GM18867 (cell line): Measurements from ENCODE around the gene ARHGEF28.

ENCODE experiments used
- ATAC-seq: cut with Tn5 transposase; IDR thresholded peaks from one replicate; pipeline ENCODE4 v1.9.1; 2021; ENCODE audit warnings: mild to moderate bottlenecking, moderate library complexity; ENCODE audit not compliant: unreplicated experiment

ARHGEF28 gene, protein sequence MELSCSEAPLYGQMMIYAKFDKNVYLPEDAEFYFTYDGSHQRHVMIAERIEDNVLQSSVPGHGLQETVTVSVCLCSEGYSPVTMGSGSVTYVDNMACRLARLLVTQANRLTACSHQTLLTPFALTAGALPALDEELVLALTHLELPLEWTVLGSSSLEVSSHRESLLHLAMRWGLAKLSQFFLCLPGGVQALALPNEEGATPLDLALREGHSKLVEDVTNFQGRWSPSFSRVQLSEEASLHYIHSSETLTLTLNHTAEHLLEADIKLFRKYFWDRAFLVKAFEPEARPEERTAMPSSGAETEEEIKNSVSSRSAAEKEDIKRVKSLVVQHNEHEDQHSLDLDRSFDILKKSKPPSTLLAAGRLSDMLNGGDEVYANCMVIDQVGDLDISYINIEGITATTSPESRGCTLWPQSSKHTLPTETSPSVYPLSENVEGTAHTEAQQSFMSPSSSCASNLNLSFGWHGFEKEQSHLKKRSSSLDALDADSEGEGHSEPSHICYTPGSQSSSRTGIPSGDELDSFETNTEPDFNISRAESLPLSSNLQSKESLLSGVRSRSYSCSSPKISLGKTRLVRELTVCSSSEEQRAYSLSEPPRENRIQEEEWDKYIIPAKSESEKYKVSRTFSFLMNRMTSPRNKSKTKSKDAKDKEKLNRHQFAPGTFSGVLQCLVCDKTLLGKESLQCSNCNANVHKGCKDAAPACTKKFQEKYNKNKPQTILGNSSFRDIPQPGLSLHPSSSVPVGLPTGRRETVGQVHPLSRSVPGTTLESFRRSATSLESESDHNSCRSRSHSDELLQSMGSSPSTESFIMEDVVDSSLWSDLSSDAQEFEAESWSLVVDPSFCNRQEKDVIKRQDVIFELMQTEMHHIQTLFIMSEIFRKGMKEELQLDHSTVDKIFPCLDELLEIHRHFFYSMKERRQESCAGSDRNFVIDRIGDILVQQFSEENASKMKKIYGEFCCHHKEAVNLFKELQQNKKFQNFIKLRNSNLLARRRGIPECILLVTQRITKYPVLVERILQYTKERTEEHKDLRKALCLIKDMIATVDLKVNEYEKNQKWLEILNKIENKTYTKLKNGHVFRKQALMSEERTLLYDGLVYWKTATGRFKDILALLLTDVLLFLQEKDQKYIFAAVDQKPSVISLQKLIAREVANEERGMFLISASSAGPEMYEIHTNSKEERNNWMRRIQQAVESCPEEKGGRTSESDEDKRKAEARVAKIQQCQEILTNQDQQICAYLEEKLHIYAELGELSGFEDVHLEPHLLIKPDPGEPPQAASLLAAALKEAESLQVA (N-terminal part only)

GRCh38 chr5:73625944-73626811 lies at the start of gene ARHGEF28:
ARHGEF28 (plus strand) TSS chr5:73626196; CDS start chr5:73684852, 58,656 bp downstream.
- ATAC-seq, result peak; percentile 73

GRCh38 chr5:73582285-73583145 lies 43.5 kb upstream of the ARHGEF28 start:
- no peak for ATAC-seq

GRCh38 chr5:73587923-73588322 lies 38.1 kb upstream of the ARHGEF28 start:
- ATAC-seq, result peak; percentile 82

GRCh38 chr5:73591102-73591695 lies 34.8 kb upstream of the ARHGEF28 start:
- ATAC-seq, result peak; percentile 49

DNA sequence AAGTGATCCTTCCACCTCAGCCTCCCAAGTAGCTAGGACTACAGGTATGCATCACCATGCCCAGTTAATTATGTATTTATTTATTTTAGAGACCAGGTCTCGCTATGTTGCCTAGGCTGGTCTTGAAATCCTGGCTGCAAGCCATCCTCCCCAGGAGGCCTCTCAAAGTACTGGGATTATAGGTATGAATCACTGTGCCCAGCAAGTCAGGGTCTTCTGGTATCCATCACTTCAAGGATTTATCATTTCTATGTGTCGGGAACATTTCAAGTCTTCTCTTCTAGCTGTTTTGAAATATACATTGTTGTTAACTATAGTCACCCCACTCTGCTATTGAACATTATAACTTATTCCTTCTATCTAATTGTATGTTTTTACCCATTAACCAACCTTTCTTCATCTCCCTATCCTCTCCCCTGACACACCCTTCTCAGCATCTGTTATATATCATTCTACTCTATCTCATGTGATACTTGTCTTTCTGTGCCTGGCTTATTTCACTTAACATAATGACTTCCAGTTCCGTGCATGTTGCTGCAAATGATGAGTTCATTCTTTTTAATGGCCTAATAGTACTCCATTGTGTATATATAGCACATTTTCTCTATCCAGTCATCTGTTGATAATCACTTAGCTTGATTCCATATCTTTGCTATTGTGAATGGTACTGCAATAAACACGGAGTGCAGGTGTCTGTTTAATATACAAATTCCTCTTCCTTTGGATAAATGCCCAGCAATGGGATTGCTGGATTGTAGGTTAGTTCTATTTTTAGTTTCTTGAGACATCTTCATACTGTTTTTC lies 34.1 kb upstream of the ARHGEF28 start:
- ATAC-seq, result no peak

GRCh38 chr5:73592551-73592950 lies 33.4 kb upstream of the ARHGEF28 start:
- ATAC-seq, result no peak

DNA sequence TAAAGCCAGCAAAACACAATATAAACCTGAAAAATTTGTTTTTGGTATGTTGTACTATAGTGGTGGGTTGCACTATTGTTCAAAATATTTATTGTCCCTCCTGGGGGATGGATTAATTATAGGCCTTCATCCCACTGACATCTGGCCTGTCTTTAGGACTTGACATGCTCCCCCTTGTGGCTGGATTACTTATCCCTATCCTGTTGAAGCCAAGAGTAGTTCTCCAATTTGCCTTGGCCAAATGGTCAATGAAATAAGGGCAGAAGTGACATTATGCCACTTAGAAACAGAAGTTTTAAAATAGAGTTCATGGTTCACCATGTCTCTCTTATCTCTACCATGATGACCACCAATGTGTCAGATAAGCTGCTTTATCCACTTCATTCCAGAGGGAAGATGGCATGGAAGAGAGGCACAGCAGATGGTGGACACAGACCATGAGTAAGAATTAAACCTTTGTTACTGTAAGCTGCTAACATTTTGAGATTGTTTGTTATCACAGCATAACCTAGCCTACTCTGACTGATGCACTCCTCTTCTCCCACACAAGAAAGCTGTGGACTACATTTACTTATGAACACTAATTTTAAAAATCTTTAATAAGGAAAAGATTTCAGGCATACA lies 29.2 kb upstream of the ARHGEF28 start:
- no peak for ATAC-seq

DNA sequence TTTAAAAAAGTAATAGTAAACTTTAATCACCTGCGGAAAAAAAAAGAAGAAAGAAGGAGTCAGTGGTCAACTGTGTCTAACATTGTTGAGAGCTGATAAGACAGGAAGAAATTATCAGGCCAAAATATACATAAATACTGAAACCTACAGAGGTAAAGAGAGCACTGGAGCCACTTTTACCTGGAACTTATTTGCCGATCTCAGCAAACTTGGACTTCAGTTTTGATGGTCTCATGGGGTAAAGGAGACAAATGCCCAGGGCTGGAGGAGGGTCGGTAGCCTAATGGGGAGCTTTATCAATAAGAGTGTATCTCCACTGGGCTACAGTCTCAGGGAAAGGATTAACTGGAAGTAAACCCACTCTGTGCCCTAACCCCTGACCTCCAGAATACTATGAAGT lies 26.6 kb upstream of the ARHGEF28 start:
- no peak for ATAC-seq

DNA sequence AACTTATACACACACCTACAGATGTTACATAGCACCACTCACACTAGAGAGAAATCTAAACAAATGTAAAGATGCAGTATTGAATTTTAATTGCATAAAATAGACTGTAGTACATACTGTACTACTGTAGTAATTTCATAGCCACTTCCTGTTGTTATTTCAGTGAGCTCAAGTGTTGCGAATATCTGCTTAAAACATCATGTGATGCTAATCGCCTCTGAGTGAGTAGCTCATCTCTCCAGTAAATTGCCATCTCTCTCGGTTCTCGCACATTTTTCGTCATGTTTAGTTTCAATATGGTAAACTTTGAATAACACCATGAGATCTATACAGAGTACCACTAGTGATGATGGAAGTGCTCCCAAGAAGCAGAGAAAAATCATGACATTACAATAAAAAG lies 22.0 kb upstream of the ARHGEF28 start:
- ATAC-seq, result no peak

- no peak for ATAC-seq
These were observed 20.5 kb upstream of the ARHGEF28 start for GRCh38 chr5:73605223-73606087.

- no peak for ATAC-seq
These were observed 19.7 kb upstream of the ARHGEF28 start for GRCh38 chr5:73606206-73606753.

DNA sequence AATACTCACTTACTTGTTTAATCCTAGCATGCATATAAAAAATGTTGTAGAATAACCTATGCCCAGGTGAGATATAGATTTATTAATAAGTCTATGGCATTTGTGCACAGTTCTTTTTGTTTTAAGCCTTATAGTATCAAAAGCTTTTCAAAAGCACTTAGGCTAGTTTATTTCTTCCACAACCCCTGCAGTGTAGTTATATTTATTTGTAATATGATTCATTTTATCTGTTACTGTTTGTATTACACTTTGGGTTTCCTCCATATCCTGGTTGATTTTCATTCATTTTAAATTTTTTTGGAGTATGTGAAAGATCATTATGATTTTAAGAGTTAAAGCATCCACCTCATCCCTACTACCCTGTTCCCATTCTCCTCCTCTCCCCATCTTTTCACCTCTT lies 18.8 kb upstream of the ARHGEF28 start:
- no peak for ATAC-seq

DNA sequence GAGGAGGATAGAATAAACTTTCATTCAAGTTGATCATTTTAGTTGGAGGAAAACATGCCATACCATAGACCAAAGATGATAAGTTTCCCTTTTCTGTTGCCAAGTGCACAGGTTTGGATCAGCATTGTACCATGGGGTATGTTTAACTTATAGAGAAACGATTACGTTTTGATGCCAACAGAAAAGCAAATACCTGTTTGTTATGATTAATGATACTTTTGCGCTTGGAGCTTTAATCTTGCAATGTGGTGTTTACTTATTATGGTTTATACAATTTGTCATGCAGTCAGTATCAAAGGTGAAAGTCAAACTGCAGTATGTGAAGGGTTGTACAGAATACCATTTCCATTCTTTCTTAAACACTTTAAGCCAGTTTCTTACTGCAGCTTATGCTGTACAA lies 13.2 kb upstream of the ARHGEF28 start:
- no peak for ATAC-seq

DNA sequence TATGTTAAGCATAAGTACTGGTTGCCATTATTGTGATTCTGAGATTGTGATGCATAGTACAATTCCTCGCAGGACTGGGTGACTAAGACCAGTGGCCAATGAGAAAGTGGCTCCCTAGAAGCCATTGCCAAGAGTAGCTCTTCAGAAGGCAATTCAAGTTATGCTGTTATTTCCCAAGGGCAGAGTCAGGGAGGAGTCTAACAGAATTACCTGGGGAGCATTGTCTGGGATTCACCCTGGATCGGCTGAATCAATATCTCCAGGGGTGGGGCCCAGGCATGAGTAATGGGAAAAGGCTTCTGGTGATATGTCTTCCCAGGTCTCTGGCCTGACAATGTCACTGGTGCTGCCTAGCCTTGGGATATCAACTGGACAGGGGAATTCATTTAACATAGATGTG lies 10.9 kb upstream of the ARHGEF28 start:
- no peak for ATAC-seq

- no peak for ATAC-seq
These were observed 10.0 kb upstream of the ARHGEF28 start for GRCh38 chr5:73615947-73616346.
